HepG2 (cell line): ENCODE results near the gene GNA12. TPM values are rescaled to one million over a fixed set of nuclear protein-coding genes. Genes with fewer than 3 reads are reported as not detected.

Experiments
- CHCHD3 ChIP-seq: sonication (generic); formaldehyde crosslinking; IDR thresholded peaks from 2 replicates; pipeline ENCODE4 v1.8.0; 2022; ENCODE audit warnings: mild to moderate bottlenecking, missing genetic modification reagents, moderate library complexity
- DNMT1 ChIP-seq: sonication (generic); formaldehyde crosslinking; IDR thresholded peaks from 2 replicates; pipeline ENCODE4 v1.5.1; 2020; ENCODE audit warnings: mild to moderate bottlenecking, missing genetic modification reagents
- ELK4 ChIP-seq: sonication (generic); formaldehyde crosslinking; IDR thresholded peaks from 2 replicates; pipeline ENCODE4 v1.9.0; 2021; ENCODE audit warnings: missing genetic modification reagents, borderline replicate concordance
- FOSL2 ChIP-seq: sonication (generic); formaldehyde crosslinking; IDR thresholded peaks from 2 replicates; pipeline ENCODE4 v1.4.0; 2020; ENCODE audit warnings: missing genetic modification reagents
- FOXO4 ChIP-seq: sonication (generic); formaldehyde crosslinking; conservative IDR thresholded peaks from 2 replicates; pipeline ENCODE4 v1.8.1; 2023; ENCODE audit warnings: missing genetic modification reagents
- HDAC1 ChIP-seq: sonication (generic); formaldehyde crosslinking; IDR thresholded peaks from 2 replicates; pipeline ENCODE4 v1.5.1; 2020; ENCODE audit warnings: mild to moderate bottlenecking, missing genetic modification reagents
- HMGXB4 ChIP-seq, 2 experiments: sonication (generic) in 1 of 2; formaldehyde crosslinking in 1 of 2; IDR thresholded peaks; 2 replicates each; pipeline versions ENCODE4 v1.4.0 to v1.6.1; 2018 to 2020; ENCODE audit warnings: missing genetic modification reagents in 2 of 2, borderline replicate concordance in 1 of 2, low read depth in 1 of 2, mild to moderate bottlenecking in 1 of 2, missing biosample characterization in 1 of 2
- JUND ChIP-seq: sonication (generic); formaldehyde crosslinking; IDR thresholded peaks from 2 replicates; pipeline ENCODE4 v1.8.0; 2022; ENCODE audit warnings: mild to moderate bottlenecking, missing genetic modification reagents
- KDM2A ChIP-seq: sonication (generic); formaldehyde crosslinking; IDR thresholded peaks from 2 replicates; pipeline ENCODE4 v1.4.0; 2020; ENCODE audit warnings: low read depth, missing genetic modification reagents, borderline replicate concordance
- MXD1 ChIP-seq: sonication (generic); formaldehyde crosslinking; IDR thresholded peaks from 2 replicates; pipeline ENCODE4 v1.4.0; 2020; ENCODE audit warnings: mild to moderate bottlenecking, missing genetic modification reagents
- NR2F6 ChIP-seq, 2 experiments: IDR thresholded peaks; 2 replicates each; pipeline ENCODE4 v1.6.1; 2016; ENCODE audit warnings: antibody characterized with exemption in 1 of 2, mild to moderate bottlenecking in 1 of 2
- PHF20 ChIP-seq: sonication (generic); formaldehyde crosslinking; IDR thresholded peaks from 2 replicates; pipeline ENCODE4 v1.5.0; 2020; ENCODE audit warnings: mild to moderate bottlenecking, missing genetic modification reagents
- REL ChIP-seq: sonication (generic); formaldehyde crosslinking; conservative IDR thresholded peaks from 2 replicates; pipeline ENCODE4 v1.8.0; 2022; ENCODE audit warnings: mild to moderate bottlenecking, missing genetic modification reagents, moderate library complexity
- SOX13 ChIP-seq, 3 experiments: fragments of 450-650 bp in 1 of 3; sonication (generic) in 1 of 3; formaldehyde crosslinking in 1 of 3; IDR thresholded peaks in 2 of 3; conservative IDR thresholded peaks in 1 of 3; 2 replicates each; pipeline versions ENCODE4 v1.5.0 to v1.6.1; 2016 to 2020; ENCODE audit warnings: antibody characterized with exemption in 1 of 3, mild to moderate bottlenecking in 1 of 3, missing compliant biosample characterization in 1 of 3, missing genetic modification reagents in 1 of 3, moderate library complexity in 1 of 3
- U2AF1 ChIP-seq: fragments of 200-400 bp; formaldehyde crosslinking; optimal IDR thresholded peaks from 2 replicates; pipeline ENCODE3; 2017; ENCODE audit warnings: mild to moderate bottlenecking, low read depth, low read length
- ZBTB37 ChIP-seq: sonication (generic); formaldehyde crosslinking; IDR thresholded peaks from 2 replicates; pipeline ENCODE4 v1.4.0; 2020; ENCODE audit warnings: mild to moderate bottlenecking, missing genetic modification reagents
- ZFP91 ChIP-seq: sonication (generic); formaldehyde crosslinking; IDR thresholded peaks from 2 replicates; pipeline ENCODE4 v1.9.0; 2022; ENCODE audit warnings: missing genetic modification reagents, mild to moderate bottlenecking, borderline replicate concordance
- ZNF12 ChIP-seq: sonication (generic); formaldehyde crosslinking; IDR thresholded peaks from 2 replicates; pipeline ENCODE4 v1.5.0; 2020; ENCODE audit warnings: missing genetic modification reagents
- ZNF501 ChIP-seq: sonication (generic); formaldehyde crosslinking; IDR thresholded peaks from 2 replicates; pipeline ENCODE4 v1.5.1; 2020; ENCODE audit warnings: mild to moderate bottlenecking, moderate library complexity, missing genetic modification reagents
- ZNF629 ChIP-seq: sonication (generic); formaldehyde crosslinking; conservative IDR thresholded peaks from 2 replicates; pipeline ENCODE4 v1.5.0; 2020; ENCODE audit warnings: missing genetic modification reagents
- polyA plus RNA-seq, 8 experiments: library from polyadenylated mRNA; depleted of rRNA in 3 of 8; stranded (reverse) in 7 of 8; unstranded in 1 of 8; fragments of >200 nt; fragmentation: Illumina TruSeq in 4 of 8; extraction: Trizol in 4 of 8; gene quantifications; 2 replicates each; pipeline versions ENCODE4 v1.2.1 to v1.2.3, GENCODE V29; 2011 to 2016; ENCODE audit warnings: low read depth in 4 of 8, missing spikeins in 1 of 8, mixed read lengths in 1 of 8; ENCODE audit not compliant: insufficient read depth in 1 of 8
- total RNA-seq, 5 experiments: library from RNA; depleted of rRNA; stranded (reverse); fragments of >200 nt; fragmentation: Illumina TruSeq; extraction: Trizol; gene quantifications; 2 replicates each; pipeline ENCODE4 v1.2.3, GENCODE V29; 2016; ENCODE audit warnings: low read depth in 1 of 5

The GNA12 gene
- total and polyA plus RNA-seq, 2 of the 13 experiments (the other 11 are each of a cell fraction or from before 2014, with no cell fraction given): 16.2 to 50.9 TPM

GRCh38 chr7:2680792-2681490 is 163.2 kb downstream of the GNA12 start (continued):
- peak; percentile 28; the same call in 1 of the 2 replicates for TF ChIP-seq ZNF12 (CRISPR knock-in tag)
- TF ChIP-seq SOX13 (IDR thresholded peaks at IDR 0.05): no peak
- no peak for TF ChIP-seq SOX13 (CRISPR knock-in tag; conservative IDR thresholded peaks at IDR 0.05 in 1 of 2, IDR thresholded peaks at IDR 0.05 in 1 of 2)
- peak; percentile 32; the same call in 1 of the 2 replicates for TF ChIP-seq FOSL2 (CRISPR knock-in tag)
- TF ChIP-seq HMGXB4 (CRISPR knock-in tag; IDR thresholded peaks at IDR 0.05; ENCODE audit: borderline replicate concordance in 1 of 2, low read depth in 1 of 2): peak in 1 of 2 experiments; percentile 43; a peak in 1 of 4 replicates
- TF ChIP-seq NR2F6 (IDR thresholded peaks at IDR 0.05): no peak
- TF ChIP-seq NR2F6 (CRISPR knock-in tag; IDR thresholded peaks at IDR 0.05): peak; percentile 40; the same call in 1 of the 2 replicates
- TF ChIP-seq ZNF501 (CRISPR knock-in tag): 0 out of 2 replicates have a peak, but pooled peaks have one; percentile 42
- peak; percentile 78 for TF ChIP-seq KDM2A (CRISPR knock-in tag)
- TF ChIP-seq MXD1: 0 out of 2 replicates have a peak, but pooled peaks have one; percentile 10
- TF ChIP-seq ELK4: no peak
- no peak for TF ChIP-seq DNMT1 (CRISPR knock-in tag)
- TF ChIP-seq ZBTB37 (CRISPR knock-in tag): no peak
- TF ChIP-seq PHF20 (CRISPR knock-in tag): no peak
- no peak for TF ChIP-seq ZNF629 (CRISPR knock-in tag)
- TF ChIP-seq CHCHD3 (CRISPR knock-in tag): no peak
- TF ChIP-seq REL (CRISPR knock-in tag): no peak
- TF ChIP-seq HDAC1 (CRISPR knock-in tag): 0 out of 2 replicates have a peak, but pooled peaks have one; percentile 26
- peak; percentile 54; the same call in 1 of the 2 replicates for TF ChIP-seq ZFP91
- no peak for TF ChIP-seq FOXO4 (CRISPR knock-in tag)
- TF ChIP-seq JUND (CRISPR knock-in tag): no peak
- no peak for TF ChIP-seq U2AF1
